ENCODE data around the gene EP400.
"Not testable (repeated sequence)": the region's sequence is repeated elsewhere in the genome, so short reads cannot be mapped to it uniquely, and the experiment has no call there.

EP400 gene

DNA sequence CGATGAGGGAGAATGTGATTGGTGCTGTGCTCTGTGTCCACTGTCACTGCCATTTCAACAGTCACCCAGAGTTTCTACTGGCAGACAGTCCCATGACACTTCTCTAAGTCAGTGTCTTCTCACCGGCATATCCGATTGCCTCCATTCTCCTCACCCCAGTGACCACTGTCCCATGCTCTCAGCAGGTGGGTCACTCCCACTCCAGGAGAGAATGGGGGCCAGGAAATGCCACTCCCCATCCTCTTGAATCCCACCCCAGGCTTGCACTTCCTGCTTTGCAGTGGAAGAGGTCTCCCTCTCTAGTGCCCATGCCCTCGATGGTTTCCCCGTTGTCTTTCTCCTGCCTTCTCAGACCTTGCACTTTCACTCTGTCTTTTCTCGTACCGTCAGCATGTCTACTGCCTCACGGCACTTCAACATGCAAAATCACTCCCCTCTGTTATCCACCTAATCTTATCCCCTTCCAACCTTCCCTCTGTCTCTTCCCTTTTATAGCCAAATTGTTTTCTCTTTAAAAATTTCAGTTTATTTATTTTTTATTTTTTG, 2.2 kb upstream of the EP400 start:
- in situ Hi-C loops (cut with MboI; ENCODE audit: low sequenced_read_pairs), result no loop called here

DNA sequence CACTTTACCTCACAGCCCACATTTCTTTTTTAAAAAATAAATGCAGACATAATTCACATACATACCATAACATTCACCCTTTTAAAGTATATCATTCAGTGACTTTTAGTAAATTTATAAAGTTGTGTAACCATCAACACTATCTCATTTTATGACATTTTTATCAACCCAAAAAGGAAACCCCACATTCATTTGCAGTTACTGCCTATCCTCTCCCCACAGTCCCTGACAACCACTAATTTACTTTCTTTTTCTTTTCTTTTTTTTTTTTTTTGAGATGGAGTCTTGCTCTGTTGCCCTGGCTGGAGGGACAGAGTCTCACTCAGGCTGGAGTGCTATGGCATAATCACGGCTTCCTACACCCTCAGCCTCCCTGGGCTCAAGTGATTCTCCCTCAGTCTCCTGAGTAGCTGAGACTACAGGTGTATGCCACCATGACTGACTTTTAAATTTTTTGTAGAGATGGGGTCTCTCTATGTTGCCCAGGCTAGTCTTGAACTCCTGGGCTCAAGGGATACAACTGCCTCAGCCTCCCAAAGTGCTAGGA, 1.5 kb upstream of the EP400 start:
- in situ Hi-C loops (cut with MboI; ENCODE audit: low sequenced_read_pairs), result no loop called here

DNA sequence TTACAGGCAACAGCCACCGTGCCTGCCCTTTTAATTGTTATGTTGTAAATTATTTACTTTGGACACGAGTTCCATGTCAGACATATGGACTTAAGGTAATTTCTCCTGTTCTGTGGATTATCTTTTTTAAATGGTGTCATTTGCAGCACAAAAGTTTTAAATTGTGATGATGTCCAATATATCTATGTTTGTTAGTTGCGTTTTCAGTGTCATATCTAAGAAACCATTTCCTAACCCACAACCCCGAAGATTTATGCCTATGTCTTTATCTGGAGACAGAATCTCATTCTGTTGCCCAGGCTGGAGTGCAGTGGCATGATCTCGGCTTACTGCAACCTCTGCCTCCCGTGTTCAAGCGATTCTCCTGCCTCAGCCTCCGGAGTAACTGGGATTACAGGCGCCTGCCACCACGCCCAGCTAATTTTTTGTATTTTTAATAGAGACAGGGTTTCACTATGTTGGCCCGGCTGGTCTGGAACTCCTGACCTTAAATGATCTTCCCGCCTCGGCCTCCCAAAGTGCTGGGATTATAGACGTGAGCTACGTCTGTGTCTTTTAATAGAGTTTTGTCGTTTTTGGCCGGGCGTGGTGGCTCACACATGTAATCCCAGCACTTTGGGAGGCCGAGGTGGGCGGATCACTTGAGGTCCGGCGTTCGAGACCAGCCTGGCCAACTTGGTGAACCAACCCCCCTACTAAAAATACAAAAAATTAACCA, 870 bp upstream of the EP400 start:
- in situ Hi-C loops (cut with MboI; ENCODE audit: low sequenced_read_pairs), result not testable (repeated sequence)

DNA sequence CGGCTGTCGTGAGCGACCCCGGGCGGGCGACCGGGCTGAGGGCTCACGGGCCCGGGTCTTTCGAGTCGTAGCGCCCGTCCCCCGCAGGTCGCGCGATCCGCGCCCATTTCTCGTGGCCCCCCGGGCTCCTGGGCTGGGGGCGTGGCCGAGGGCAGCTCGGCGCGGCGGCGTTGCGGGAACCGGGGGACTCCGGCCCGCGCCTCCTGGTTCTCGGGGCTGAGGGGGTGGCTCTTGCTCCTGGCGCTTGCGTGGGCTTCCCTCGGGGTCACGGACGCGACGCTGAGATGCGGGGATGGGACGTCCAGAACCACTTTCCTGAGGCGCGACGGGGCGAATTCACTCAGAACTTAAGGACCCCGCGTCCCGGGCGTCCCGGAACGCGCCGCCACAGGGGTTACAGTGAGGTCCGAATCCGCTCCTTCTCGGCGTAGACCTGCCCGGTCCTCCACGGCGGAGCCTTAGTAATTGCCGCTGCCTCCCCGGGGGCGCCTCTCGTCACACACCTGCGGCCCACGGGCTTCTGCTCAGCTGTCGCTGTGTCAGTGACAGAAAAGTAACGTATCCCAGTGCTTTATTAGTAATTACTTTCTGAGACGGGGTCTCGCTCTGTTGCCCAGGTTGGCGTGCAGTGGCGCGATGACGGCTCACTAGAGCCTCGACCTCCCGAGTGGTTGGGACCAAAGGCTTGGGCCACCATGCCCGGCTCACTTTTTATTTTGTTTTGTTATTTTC, 606 bp downstream of the EP400 start:
- in situ Hi-C loops (cut with MboI; ENCODE audit: low sequenced_read_pairs), result no loop called here

DNA sequence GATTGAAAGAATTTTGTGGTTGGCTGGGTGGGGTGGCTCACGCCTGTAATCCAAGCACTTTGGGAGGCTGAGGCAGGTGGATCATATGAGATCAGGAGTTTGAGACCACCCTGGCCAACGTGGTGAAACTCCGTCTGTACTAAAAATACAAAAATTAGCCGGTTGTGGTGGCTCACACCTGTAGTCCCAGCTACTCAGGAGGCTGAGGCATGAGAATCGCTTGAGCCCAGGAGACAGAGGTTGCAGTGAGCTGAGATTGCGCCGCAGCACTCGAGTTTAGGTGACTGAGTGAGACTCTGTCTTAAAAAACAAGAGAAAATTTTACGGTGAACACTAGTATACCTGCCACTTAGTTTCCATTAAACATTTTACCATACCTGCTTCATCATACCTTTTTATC, 4.1 kb downstream of the EP400 start:
- in situ Hi-C loops (cut with MboI; ENCODE audit: low sequenced_read_pairs), result not testable (repeated sequence)

DNA sequence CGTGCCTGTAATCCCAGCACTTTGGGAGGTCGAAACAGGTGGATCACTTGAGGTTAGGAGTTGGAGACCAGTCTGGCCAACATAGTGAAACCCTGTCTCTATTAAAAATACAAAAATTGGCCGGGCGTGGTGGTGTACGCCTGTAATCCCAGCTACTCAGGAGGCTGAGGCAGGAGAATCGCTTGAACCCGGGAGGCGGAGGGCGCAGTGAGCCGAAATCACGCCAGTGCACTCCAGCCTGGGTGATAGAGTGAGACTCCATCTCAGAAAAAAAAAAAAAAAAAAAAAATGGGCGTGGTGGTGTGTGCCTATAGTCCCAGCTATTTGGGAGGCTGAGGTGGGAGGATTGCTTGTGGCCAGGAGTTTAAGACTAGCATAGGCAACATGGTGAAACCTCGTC, 4.7 kb downstream of the EP400 start:
- in situ Hi-C loops (cut with MboI; ENCODE audit: low sequenced_read_pairs), result not testable (repeated sequence)

DNA sequence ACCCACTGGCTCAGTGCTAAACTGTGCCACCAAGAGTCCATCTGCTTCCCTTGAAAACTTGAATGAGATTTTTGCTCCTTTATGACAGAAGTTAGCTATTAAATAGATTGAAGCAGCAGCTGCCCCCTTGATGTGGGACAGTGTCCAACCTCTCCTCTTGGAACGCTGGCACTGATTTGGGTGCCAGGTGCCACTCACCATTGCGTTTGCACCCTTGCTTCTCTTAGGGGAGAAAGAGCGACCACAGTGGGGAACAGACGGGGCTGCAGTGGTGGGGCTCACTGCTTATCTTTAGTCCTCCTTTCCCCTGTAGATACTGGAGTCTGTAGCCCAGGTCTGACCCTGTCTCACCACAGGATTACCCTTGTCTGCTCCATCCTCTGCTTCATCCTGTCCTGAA, 9.4 kb downstream of the EP400 start:
- in situ Hi-C loops (cut with MboI; ENCODE audit: low sequenced_read_pairs), result no loop called here

DNA sequence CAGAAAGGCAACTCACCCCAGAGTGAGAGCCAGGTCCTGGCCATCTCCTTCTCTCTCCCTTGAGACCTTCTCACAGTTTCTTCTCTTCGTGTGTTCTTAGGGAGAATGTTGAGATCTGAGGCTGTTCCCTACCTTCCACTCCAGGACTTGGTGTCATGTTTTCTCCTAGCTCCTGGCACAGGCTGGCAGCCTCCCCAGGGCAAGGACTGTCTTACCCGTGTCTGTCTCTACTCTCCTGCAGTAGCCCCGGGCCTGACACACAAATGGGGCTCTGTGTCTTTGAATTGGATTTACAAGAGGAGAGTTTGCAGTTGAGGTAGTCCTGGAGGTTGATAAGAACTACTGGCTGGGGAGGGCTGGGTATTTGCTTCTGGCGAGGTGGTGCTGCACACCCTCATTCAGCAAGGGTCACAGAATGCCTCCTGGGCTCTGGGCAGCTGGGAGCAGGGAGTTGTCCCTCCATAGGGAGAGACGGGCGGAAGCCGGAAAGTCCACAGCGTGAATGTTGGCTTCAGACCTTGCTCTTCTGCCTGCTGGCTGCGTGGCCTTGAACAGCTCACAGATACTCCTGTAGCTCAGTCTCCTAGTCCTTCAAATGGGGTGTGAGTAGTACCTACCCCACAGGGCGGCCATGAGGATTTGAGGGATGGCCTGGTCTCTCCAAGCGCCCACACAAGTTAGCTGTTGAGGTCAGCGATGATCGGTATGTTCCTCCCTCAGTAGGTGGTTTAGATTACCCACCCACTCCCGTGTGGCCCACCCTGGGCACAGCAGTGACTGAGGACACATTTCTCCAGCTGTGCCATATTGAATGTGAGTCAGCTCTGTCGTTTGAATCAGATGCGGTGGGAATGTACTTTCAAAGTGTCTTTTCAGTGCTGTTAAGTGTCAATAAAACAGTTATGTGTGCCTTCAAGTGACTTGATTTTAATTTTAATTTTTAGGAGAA, 10.2 kb downstream of the EP400 start:
- in situ Hi-C loops (cut with MboI; ENCODE audit: low sequenced_read_pairs), result no loop called here

DNA sequence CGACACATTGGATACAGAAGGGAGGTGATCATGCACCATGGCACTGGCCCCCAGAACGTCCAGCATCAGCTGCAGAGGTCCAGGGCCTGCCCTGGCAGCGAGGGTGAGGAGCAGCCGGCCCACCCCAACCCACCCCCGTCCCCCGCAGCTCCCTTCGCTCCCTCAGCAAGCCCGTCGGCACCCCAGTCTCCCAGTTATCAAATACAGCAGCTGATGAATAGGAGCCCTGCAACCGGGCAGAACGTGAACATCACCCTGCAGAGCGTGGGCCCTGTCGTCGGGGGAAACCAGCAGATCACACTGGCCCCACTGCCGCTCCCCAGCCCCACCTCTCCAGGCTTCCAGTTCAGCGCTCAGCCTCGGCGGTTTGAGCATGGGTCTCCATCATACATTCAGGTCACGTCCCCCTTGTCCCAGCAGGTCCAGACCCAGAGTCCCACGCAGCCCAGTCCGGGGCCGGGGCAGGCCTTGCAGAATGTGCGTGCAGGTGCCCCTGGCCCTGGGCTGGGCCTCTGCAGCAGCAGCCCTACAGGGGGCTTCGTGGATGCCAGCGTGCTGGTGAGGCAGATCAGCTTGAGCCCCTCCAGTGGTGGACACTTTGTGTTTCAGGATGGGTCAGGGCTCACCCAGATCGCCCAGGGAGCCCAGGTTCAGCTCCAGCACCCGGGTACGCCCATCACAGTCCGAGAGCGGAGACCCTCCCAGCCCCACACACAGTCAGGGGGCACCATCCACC, 11.0 kb downstream of the EP400 start:
- in situ Hi-C loops (cut with MboI; ENCODE audit: low sequenced_read_pairs), result not testable (repeated sequence)

DNA sequence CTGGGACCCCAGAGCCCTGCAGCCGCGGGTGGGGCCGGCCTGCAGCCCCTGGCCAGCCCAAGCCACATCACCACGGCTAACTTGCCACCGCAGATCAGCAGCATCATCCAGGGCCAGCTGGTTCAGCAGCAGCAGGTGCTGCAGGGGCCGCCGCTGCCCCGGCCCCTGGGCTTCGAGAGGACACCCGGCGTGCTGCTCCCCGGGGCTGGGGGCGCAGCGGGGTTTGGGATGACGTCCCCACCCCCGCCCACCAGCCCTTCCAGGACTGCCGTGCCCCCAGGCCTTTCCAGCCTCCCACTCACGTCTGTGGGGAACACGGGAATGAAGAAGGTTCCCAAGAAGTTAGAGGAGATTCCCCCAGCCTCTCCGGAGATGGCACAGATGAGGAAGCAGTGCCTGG, 11.6 kb downstream of the EP400 start:
- in situ Hi-C loops (cut with MboI; ENCODE audit: low sequenced_read_pairs), result not testable (repeated sequence)

DNA sequence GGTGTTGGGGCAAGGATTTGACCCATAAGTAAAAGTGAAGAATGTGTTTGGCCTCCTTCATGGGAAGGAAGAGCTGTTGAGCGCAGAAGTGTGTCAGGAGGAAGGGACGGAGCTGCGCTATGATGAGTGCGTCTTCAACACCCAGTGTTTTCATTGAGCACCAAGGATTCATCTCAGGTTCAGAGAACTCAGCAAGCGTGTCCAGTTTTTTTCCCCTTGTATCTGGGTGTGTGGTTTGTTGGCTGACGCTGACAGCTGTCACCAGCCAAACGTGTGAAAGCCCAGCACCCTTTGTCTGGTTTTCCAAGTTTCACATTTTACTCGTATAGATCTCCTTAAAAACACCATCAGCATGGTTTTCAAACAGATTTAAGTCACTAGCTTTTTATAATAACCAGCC, 12.3 kb downstream of the EP400 start:
- in situ Hi-C loops (cut with MboI; ENCODE audit: low sequenced_read_pairs), result no loop called here

DNA sequence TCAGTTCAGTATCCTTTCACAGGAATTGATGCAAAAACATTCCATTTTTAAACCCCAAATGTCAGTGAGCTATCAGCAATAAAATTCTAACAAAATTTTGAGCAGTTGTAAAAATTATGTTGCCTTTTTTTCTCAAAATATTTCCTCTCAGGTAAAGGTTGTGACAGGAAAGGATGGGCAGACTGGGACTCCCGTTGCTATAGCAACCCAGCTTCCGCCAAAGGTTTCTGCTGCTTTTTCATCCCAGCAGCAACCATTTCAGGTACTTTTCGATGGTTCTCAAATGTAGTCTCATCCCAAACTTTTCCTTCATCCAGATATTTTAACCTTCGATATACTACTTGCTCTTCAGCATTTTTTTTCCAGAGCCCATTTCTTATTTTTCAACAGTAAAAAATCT, 13.6 kb downstream of the EP400 start:
- in situ Hi-C loops (cut with MboI; ENCODE audit: low sequenced_read_pairs), result no loop called here

DNA sequence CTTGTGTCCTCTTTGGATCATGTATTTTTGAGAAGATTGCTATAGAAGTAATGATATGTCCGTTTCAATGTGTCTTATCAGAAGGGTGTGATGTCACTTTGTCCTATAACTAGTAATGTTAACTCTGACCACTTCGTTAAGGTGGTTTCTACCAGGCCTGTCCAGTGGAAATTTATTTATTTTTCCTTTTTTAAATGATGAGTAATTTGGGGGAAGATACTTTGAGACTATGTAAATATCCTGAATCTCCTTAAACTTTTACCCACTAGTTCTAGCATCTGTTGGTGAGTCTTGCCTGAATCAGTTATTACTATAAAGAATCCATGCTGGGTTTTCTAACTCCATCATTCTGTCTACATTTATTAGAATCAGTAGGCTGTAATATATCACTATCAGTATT, 15.3 kb downstream of the EP400 start:
- in situ Hi-C loops (cut with MboI; ENCODE audit: low sequenced_read_pairs), result no loop called here

DNA sequence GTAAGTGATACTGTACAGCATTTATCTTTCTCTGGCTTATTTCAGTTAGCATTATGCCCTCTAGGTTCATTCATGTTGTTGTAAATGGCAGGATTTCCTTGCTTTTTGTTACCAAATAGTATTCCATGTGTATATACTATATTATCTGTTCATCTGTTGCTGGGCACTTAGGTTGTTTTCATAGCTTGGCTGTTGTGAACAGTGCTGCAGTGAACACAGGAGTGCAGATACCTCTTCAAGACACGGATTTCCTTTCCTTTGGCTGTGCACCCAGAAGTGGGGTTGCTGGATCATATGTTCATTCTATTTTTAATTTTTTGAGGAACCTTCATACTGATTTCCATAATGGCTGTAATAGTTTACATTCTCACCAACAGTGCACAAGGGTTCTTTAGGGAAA, 21.5 kb downstream of the EP400 start:
- in situ Hi-C loops (cut with MboI; ENCODE audit: low sequenced_read_pairs), result no loop called here

DNA sequence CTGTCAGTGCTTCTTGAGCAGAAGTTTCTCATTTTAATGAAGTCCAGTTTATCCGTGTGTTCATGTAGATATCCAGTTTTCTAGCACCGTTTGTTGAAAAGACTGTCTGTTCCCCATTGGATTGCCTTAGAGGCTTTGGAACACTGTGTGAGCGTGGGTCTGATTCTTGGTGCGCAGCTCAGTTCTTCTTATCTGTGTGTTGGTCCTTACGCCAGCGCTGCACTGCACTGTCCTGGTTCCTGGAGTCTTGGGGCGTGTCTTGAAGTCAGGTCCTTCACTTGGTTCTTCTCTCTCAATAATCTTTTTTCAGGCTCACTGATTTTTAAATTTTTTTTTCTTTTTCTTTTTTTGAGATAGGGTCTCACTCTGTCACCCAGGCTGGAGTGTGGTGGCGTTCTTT, 25.5 kb downstream of the EP400 start:
- in situ Hi-C loops (cut with MboI; ENCODE audit: low sequenced_read_pairs), result no loop called here

DNA sequence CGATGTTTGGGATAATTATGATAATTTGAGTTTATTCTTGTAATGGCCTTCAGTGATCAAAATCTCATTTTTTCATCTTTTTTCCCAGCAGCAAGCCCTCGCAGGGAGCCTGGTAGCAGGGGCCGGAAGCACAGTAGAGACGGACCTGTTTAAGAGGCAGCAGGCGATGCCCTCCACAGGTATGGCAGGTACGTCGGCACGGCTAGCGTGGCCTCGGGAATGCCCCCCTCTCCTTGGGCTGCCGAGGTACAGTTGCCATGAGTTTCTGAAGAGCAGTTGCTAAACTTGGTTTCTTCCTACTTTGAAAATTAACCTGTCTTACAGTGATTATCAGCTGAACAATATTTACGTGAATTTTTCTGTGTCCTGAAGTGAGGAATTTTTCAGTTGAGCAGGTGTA, 29.9 kb downstream of the EP400 start:
- in situ Hi-C loops (cut with MboI; ENCODE audit: low sequenced_read_pairs), result no loop called here

DNA sequence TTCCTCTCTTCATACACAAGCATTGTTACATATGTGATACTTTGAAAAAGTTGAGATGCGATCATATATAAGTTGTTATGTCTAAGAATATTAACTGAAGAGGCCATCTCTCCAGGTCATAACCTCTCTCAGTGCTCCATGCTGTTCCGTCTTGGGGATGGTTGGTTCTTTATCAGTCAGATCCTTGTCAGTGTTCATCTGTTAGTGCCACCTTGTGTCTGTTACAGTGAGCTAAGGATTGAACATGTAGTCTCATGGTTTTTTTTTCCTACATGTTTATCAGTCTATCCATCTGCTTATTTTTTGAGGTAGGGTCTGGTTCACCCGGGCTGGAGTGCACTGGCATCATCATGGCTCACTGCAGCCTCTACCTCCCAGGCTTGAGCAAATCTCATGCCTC, 30.5 kb downstream of the EP400 start:
- in situ Hi-C loops (cut with MboI; ENCODE audit: low sequenced_read_pairs), result no loop called here

DNA sequence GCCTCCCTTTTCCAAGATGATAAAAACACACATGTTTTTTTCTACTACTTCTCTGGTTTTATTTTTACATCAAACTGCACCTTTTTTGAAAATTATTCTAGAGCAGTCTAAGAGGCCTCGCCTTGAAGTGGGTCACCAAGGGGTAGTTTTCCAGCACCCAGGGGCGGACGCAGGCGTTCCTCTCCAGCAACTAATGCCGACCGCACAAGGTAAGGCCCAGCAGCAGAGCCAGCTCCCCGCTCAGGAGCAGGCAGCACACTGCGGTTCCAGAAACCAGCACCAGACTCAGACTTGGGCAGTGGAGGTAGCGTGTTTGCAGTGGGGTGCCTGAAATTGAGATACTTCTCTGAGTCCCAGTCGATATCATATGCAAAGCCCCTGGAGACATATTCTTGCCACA, 31.6 kb downstream of the EP400 start:
- in situ Hi-C loops (cut with MboI; ENCODE audit: low sequenced_read_pairs), result no loop called here

DNA sequence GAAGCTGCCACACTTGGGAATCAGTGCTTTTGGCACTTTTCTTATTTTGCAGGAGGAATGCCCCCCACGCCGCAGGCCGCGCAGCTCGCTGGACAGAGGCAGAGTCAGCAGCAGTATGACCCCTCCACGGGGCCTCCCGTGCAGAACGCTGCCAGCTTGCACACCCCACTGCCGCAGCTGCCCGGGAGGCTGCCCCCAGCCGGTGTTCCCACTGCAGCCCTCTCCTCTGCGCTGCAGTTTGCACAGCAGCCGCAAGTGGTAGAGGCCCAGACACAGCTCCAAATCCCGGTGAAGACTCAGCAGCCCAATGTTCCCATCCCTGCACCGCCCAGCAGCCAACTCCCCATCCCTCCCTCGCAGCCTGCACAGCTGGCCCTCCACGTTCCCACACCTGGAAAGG, 32.3 kb downstream of the EP400 start:
- in situ Hi-C loops (cut with MboI; ENCODE audit: low sequenced_read_pairs), result no loop called here

DNA sequence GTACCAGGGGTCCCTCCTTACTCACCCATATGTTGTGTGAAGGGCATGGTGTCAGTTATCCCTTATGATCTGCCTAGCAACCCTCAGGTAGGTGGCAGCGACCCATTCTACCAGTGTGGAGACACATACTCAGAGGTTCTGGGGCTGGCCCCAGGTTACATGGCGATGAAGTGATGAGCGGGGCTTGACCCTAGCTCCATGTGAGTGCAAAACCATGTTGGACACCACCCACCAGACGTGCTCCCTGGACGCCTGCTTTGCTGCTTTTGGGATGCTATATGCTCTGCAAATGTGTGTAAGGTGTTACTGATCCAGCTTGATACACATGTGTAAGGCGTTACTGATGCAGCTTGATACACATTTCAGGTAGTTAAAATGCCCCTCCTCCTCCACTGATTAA, 33.3 kb downstream of the EP400 start:
- in situ Hi-C loops (cut with MboI; ENCODE audit: low sequenced_read_pairs), result no loop called here
